ENCODE measurements around the gene LPIN2. TPM values are rescaled to one million over a fixed set of nuclear protein-coding genes. Genes with fewer than 3 reads are reported as not detected.

Gene LPIN2
- total and polyA plus RNA-seq, 4 experiments from 2014 or later, result 53.6 to 103 (median 96.0) TPM

GRCh38 chr18:2984703-2985261, 28.2 kb downstream of the LPIN2 start:
- POLR2A ChIA-PET (ENCODE audit: partially characterized antibody), result interaction anchor here (0.8 to 34.6 kb wide), 13 partner anchors 8 to 474 kb away, joined by 3 to 1352 read pairs (median 6); partner anchors contain the start of genes LPIN2 and MYL12A
- Histone ChIP-seq H3K27ac (ENCODE audit: low read depth, low read length) (peak overlapping the region; percentile 19), H3K4me1 (ENCODE audit: insufficient read depth, low read length) (peaks cover 60% of the 10 kb centered on the region), H3K4me3 (ENCODE audit: low read length in 2 of 2) (no peak overlapping the region), H3K36me3 (ENCODE audit: insufficient read depth, low read length) (no peaks in the 10 kb centered on the region), H3K27me3 (ENCODE audit: insufficient read depth, low read length) (no peaks in the 10 kb centered on the region), H3K9me3 (ENCODE audit: control insufficient read depth in 1 of 2, low read length in 2 of 2) (no peaks in the 10 kb centered on the region)
- Mint-ChIP-seq H3K36me3 (peaks cover 5 to 16% of the 10 kb centered on the region in 2 donors), H3K27ac (peak overlapping the region; percentile 57 to 90 (median 79)), H3K9me3 (no peaks in the 10 kb centered on the region), H3K4me1 (peaks cover 36 to 79% (median 51%) of the 10 kb centered on the region in 4 donors), H3K4me3 (peak overlapping the region in 3 of 8 donors; percentile 17 to 53 (median 41)), H3K27me3 (no peaks in the 10 kb centered on the region)
- intact Hi-C loops (cut with micrococcal nuclease), result loop anchor here (1.0 kb wide), 2 partner anchors 24 to 52 kb away; no protein-coding TSS in a partner anchor
- no peak for DNase-seq
- CTCF ChIA-PET (ENCODE audit: partially characterized antibody), result interaction anchor here (0.6 to 8.7 kb wide), 19 partner anchors 8 to 262 kb away, joined by 3 to 304 read pairs (median 19); partner anchors contain the start of gene MYL12A

DNA sequence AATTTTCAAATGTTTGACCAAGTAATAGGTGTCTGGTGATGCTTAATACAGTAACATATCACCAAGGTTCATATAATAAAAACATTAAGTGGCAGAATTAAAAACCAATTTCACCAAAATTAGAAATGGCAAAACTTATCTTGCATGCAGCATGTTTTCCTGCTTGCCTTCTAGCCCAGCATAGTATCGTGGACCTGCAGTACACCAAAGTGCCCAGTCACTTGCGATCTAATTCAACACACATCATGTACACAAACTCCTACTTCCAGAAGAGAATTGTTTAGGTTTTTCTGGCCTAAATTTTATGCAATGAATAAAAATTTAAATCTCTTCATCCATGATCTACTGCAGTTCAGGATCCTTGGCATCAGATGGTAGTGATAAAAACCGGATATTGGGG, 28.9 kb downstream of the LPIN2 start:
- Histone ChIP-seq H3K4me3 (ENCODE audit: low read length in 2 of 2) (no peak overlapping the region), H3K9me3 (ENCODE audit: control insufficient read depth in 1 of 2, low read length in 2 of 2) (no peaks in the 10 kb centered on the region), H3K4me1 (ENCODE audit: insufficient read depth, low read length) (peaks cover 66% of the 10 kb centered on the region), H3K36me3 (ENCODE audit: insufficient read depth, low read length) (no peaks in the 10 kb centered on the region), H3K27me3 (ENCODE audit: insufficient read depth, low read length) (no peaks in the 10 kb centered on the region), H3K27ac (ENCODE audit: low read depth, low read length) (peak overlapping the region; percentile 19)
- peaks cover 4 to 18% of the 10 kb centered on the region in 2 donors for H3K36me3 Mint-ChIP-seq
- ChIA-PET POLR2A (ENCODE audit: partially characterized antibody) (interaction anchor here (34.6 kb wide), 1 partner anchor 26 kb away, joined by 1352 read pairs; no protein-coding TSS in a partner anchor), CTCF (ENCODE audit: partially characterized antibody) (interaction anchor here (1.3 to 8.7 kb wide), 3 partner anchors 19 to 60 kb away, joined by 3 to 304 read pairs (median 263); no protein-coding TSS in a partner anchor)
- no peaks in the 10 kb centered on the region for H3K27me3 Mint-ChIP-seq
- peak overlapping the region in 5 of 8 donors; percentile 6 to 72 (median 35) for H3K4me3 Mint-ChIP-seq
- intact Hi-C loops (cut with micrococcal nuclease), result no loop called here
- peak overlapping the region in 6 of 7 donors; percentile 35 to 90 (median 78) for H3K27ac Mint-ChIP-seq
- no peak for DNase-seq
- H3K4me1 Mint-ChIP-seq, result peaks cover 43 to 81% (median 52%) of the 10 kb centered on the region in 4 donors
- H3K9me3 Mint-ChIP-seq, result no peaks in the 10 kb centered on the region

- CTCF ChIA-PET (ENCODE audit: partially characterized antibody), result interaction anchor here (0.7 to 8.7 kb wide), 10 partner anchors 11 to 79 kb away, joined by 3 to 304 read pairs (median 7); no protein-coding TSS in a partner anchor
- Mint-ChIP-seq H3K4me1 (peaks cover 49 to 81% (median 57%) of the 10 kb centered on the region in 4 donors), H3K4me3 (peak overlapping the region; percentile 84 to 96 (median 92)), H3K27me3 (no peaks in the 10 kb centered on the region), H3K36me3 (peaks cover 7 to 20% of the 10 kb centered on the region in 2 donors), H3K27ac (peak overlapping the region; percentile 89 to 96 (median 91)), H3K9me3 (no peaks in the 10 kb centered on the region)
- peak overlapping the region; percentile 78 for H3K27ac ChIP-seq (ENCODE audit: low read depth, low read length)
- peaks cover 74% of the 10 kb centered on the region for H3K4me1 ChIP-seq (ENCODE audit: insufficient read depth, low read length)
- peak overlapping the region in 1 of 2 donors; percentile 59 for H3K4me3 ChIP-seq (ENCODE audit: low read length in 2 of 2)
- intact Hi-C loops (cut with micrococcal nuclease), result no loop called here
- DNase-seq, result no peak
- no peaks in the 10 kb centered on the region for H3K36me3 ChIP-seq (ENCODE audit: insufficient read depth, low read length)
- H3K27me3 ChIP-seq (ENCODE audit: insufficient read depth, low read length), result no peaks in the 10 kb centered on the region
- POLR2A ChIA-PET (ENCODE audit: partially characterized antibody), result interaction anchor here (0.9 to 34.6 kb wide), 10 partner anchors 10 to 347 kb away, joined by 3 to 1352 read pairs (median 6); partner anchors contain the start of gene MYL12A
- H3K9me3 ChIP-seq (ENCODE audit: control insufficient read depth in 1 of 2, low read length in 2 of 2), result no peaks in the 10 kb centered on the region
Observed at GRCh38 chr18:2983296-2983695, 29.6 kb downstream of the LPIN2 start.

- Histone ChIP-seq H3K4me1 (ENCODE audit: insufficient read depth, low read length) (peaks cover 81% of the 10 kb centered on the region), H3K27me3 (ENCODE audit: insufficient read depth, low read length) (no peaks in the 10 kb centered on the region), H3K27ac (ENCODE audit: low read depth, low read length) (peak overlapping the region; percentile 78), H3K4me3 (ENCODE audit: low read length in 2 of 2) (peak overlapping the region; percentile 40 to 59), H3K36me3 (ENCODE audit: insufficient read depth, low read length) (no peaks in the 10 kb centered on the region), H3K9me3 (ENCODE audit: control insufficient read depth in 1 of 2, low read length in 2 of 2) (no peaks in the 10 kb centered on the region)
- Mint-ChIP-seq H3K4me3 (peak overlapping the region; percentile 84 to 96 (median 92)), H3K27me3 (no peaks in the 10 kb centered on the region), H3K9me3 (no peaks in the 10 kb centered on the region), H3K36me3 (peaks cover 7 to 21% of the 10 kb centered on the region in 2 donors), H3K4me1 (peaks cover 51 to 84% (median 61%) of the 10 kb centered on the region in 4 donors), H3K27ac (peak overlapping the region; percentile 89 to 96 (median 91))
- ChIA-PET CTCF (ENCODE audit: partially characterized antibody) (interaction anchor here (0.7 to 8.7 kb wide), 13 partner anchors 12 to 146 kb away, joined by 3 to 304 read pairs (median 3); no protein-coding TSS in a partner anchor), POLR2A (ENCODE audit: partially characterized antibody) (interaction anchor here (0.9 to 34.6 kb wide), 11 partner anchors 10 to 467 kb away, joined by 3 to 1352 read pairs (median 5); partner anchors contain the start of genes MYL12A and TGIF1)
- peak in 2 of 5 donors; percentile 48 to 55 for DNase-seq
- intact Hi-C loops (cut with micrococcal nuclease), result loop anchor here (1.0 kb wide), 1 partner anchor 10 kb away; no protein-coding TSS in a partner anchor
Observed at GRCh38 chr18:2982452-2983269, 30.3 kb downstream of the LPIN2 start.

GRCh38 chr18:2982022-2982421, 30.9 kb downstream of the LPIN2 start:
- Mint-ChIP-seq H3K27me3 (no peaks in the 10 kb centered on the region), H3K4me1 (peaks cover 57 to 90% (median 64%) of the 10 kb centered on the region in 4 donors), H3K27ac (peak overlapping the region; percentile 89 to 96 (median 93)), H3K36me3 (peaks cover 13 to 26% of the 10 kb centered on the region in 2 donors), H3K4me3 (peak overlapping the region; percentile 84 to 96 (median 92)), H3K9me3 (no peaks in the 10 kb centered on the region)
- no peak for DNase-seq
- Histone ChIP-seq H3K4me1 (ENCODE audit: insufficient read depth, low read length) (peaks cover 87% of the 10 kb centered on the region), H3K9me3 (ENCODE audit: control insufficient read depth in 1 of 2, low read length in 2 of 2) (no peaks in the 10 kb centered on the region), H3K4me3 (ENCODE audit: low read length in 2 of 2) (peak overlapping the region; percentile 59 to 66), H3K27ac (ENCODE audit: low read depth, low read length) (peak overlapping the region; percentile 78), H3K27me3 (ENCODE audit: insufficient read depth, low read length) (no peaks in the 10 kb centered on the region), H3K36me3 (ENCODE audit: insufficient read depth, low read length) (no peaks in the 10 kb centered on the region)
- intact Hi-C loops (cut with micrococcal nuclease), result loop anchor here (1.0 kb wide), 1 partner anchor 10 kb away; no protein-coding TSS in a partner anchor
- ChIA-PET CTCF (ENCODE audit: partially characterized antibody) (interaction anchor here (0.8 to 8.7 kb wide), 8 partner anchors 13 to 147 kb away, joined by 3 to 304 read pairs (median 12); no protein-coding TSS in a partner anchor), POLR2A (ENCODE audit: partially characterized antibody) (interaction anchor here (0.7 to 34.6 kb wide), 8 partner anchors 24 to 467 kb away, joined by 3 to 1352 read pairs (median 12); partner anchors contain the start of genes MYL12A and TGIF1)

- Mint-ChIP-seq H3K27me3 (no peaks in the 10 kb centered on the region), H3K4me1 (peaks cover 62 to 98% (median 69%) of the 10 kb centered on the region in 4 donors), H3K27ac (peak overlapping the region; percentile 89 to 96 (median 93)), H3K4me3 (peak overlapping the region; percentile 84 to 96 (median 92)), H3K36me3 (peaks cover 13 to 31% of the 10 kb centered on the region in 2 donors), H3K9me3 (no peaks in the 10 kb centered on the region)
- DNase-seq, result peak in 2 of 5 donors; percentile 38 to 56
- H3K27ac ChIP-seq (ENCODE audit: low read depth, low read length), result peak overlapping the region; percentile 78
- intact Hi-C loops (cut with micrococcal nuclease), result no loop called here
- H3K36me3 ChIP-seq (ENCODE audit: insufficient read depth, low read length), result no peaks in the 10 kb centered on the region
- H3K9me3 ChIP-seq (ENCODE audit: control insufficient read depth in 1 of 2, low read length in 2 of 2), result no peaks in the 10 kb centered on the region
- ChIA-PET CTCF (ENCODE audit: partially characterized antibody) (interaction anchor here (0.8 to 8.7 kb wide), 17 partner anchors 11 to 269 kb away, joined by 3 to 304 read pairs (median 10); no protein-coding TSS in a partner anchor), POLR2A (ENCODE audit: partially characterized antibody) (interaction anchor here (0.7 to 34.6 kb wide), 9 partner anchors 23 to 392 kb away, joined by 3 to 1352 read pairs (median 16); partner anchors contain the start of gene MYL12A)
- H3K4me3 ChIP-seq (ENCODE audit: low read length in 2 of 2), result peak overlapping the region; percentile 59 to 66
- no peaks in the 10 kb centered on the region for H3K27me3 ChIP-seq (ENCODE audit: insufficient read depth, low read length)
- H3K4me1 ChIP-seq (ENCODE audit: insufficient read depth, low read length), result peaks cover 88% of the 10 kb centered on the region
Observed at GRCh38 chr18:2981212-2981728, 31.7 kb downstream of the LPIN2 start.
